ENCODE results near the gene CLEC4E.
A peak's percentile ranks its signal among the peaks of the same experiment; 100 is the strongest.
"Not testable (repeated sequence)": the region's sequence is repeated elsewhere in the genome, so short reads cannot be mapped to it uniquely, and the experiment has no call there.

Gene CLEC4E

GRCh38 chr12:8540831-8541230 is at the start of gene CLEC4E:
TSS of gene CLEC4E (minus strand) at chr12:8540905. CDS start at chr12:8540797, 108 bp downstream.
- DNase-seq: not testable (repeated sequence)

- no peak for DNase-seq
Observed at GRCh38 chr12:8589679-8590078, 49.0 kb upstream of the CLEC4E start.

GRCh38 chr12:8584478-8584877 is 43.8 kb upstream of the CLEC4E start:
- not testable (repeated sequence) for DNase-seq

- DNase-seq: no peak
Observed at GRCh38 chr12:8584004-8584403, 43.3 kb upstream of the CLEC4E start.

- no peak for DNase-seq
Observed at GRCh38 chr12:8581098-8581784, 40.5 kb upstream of the CLEC4E start.

- DNase-seq: no peak
Observed at GRCh38 chr12:8577879-8578278, 37.2 kb upstream of the CLEC4E start.

- no peak for DNase-seq
Observed at GRCh38 chr12:8572507-8572906, 31.8 kb upstream of the CLEC4E start.

GRCh38 chr12:8566525-8566924 is 25.8 kb upstream of the CLEC4E start:
- no peak for DNase-seq

GRCh38 chr12:8566052-8566451 is 25.3 kb upstream of the CLEC4E start:
- not testable (repeated sequence) for DNase-seq

GRCh38 chr12:8564656-8565055 is 24.0 kb upstream of the CLEC4E start:
- no peak for DNase-seq

GRCh38 chr12:8563356-8563755 is 22.7 kb upstream of the CLEC4E start:
- DNase-seq: no peak

- DNase-seq: no peak
Observed at GRCh38 chr12:8562310-8562709, 21.6 kb upstream of the CLEC4E start.

- DNase-seq: no peak
Observed at GRCh38 chr12:8561011-8561410, 20.3 kb upstream of the CLEC4E start.

GRCh38 chr12:8559676-8560075 is 19.0 kb upstream of the CLEC4E start:
- DNase-seq: no peak

GRCh38 chr12:8556531-8557097 is 15.9 kb upstream of the CLEC4E start:
- no peak for DNase-seq

- DNase-seq: no peak
Observed at GRCh38 chr12:8554451-8555195, 13.9 kb upstream of the CLEC4E start.

- DNase-seq: no peak
Observed at GRCh38 chr12:8553088-8553627, 12.5 kb upstream of the CLEC4E start.

- DNase-seq: no peak
Observed at GRCh38 chr12:8549381-8549780, 8.7 kb upstream of the CLEC4E start.

GRCh38 chr12:8548192-8548591 is 7.5 kb upstream of the CLEC4E start:
- DNase-seq: no peak

- no peak for DNase-seq
Observed at GRCh38 chr12:8547645-8548044, 6.9 kb upstream of the CLEC4E start.

- no peak for DNase-seq
Observed at GRCh38 chr12:8546591-8546990, 5.9 kb upstream of the CLEC4E start.

- peak; percentile 58 for DNase-seq
Observed at GRCh38 chr12:8544295-8544694, 3.6 kb upstream of the CLEC4E start.

- DNase-seq: no peak
Observed at GRCh38 chr12:8541562-8541961, 857 bp upstream of the CLEC4E start.

GRCh38 chr12:8537820-8538219 is 2.9 kb downstream of the CLEC4E start:
- not testable (repeated sequence) for DNase-seq

Data from activated T-cell treated with anti-CD3 and anti-CD28 coated beads for 4 hours (primary cell).